Activated CD4-positive, CD25-positive, alpha-beta regulatory T cell treated with anti-CD3 and anti-CD28 coated beads, Interleukin-2, amount 50 U/mL, for 72 hours (primary cell): ENCODE data around the gene FHOD3.

Experiments
- DNase-seq: peaks from one replicate; pipeline ENCODE4 v3.0.0; 2021

The FHOD3 gene

DNA sequence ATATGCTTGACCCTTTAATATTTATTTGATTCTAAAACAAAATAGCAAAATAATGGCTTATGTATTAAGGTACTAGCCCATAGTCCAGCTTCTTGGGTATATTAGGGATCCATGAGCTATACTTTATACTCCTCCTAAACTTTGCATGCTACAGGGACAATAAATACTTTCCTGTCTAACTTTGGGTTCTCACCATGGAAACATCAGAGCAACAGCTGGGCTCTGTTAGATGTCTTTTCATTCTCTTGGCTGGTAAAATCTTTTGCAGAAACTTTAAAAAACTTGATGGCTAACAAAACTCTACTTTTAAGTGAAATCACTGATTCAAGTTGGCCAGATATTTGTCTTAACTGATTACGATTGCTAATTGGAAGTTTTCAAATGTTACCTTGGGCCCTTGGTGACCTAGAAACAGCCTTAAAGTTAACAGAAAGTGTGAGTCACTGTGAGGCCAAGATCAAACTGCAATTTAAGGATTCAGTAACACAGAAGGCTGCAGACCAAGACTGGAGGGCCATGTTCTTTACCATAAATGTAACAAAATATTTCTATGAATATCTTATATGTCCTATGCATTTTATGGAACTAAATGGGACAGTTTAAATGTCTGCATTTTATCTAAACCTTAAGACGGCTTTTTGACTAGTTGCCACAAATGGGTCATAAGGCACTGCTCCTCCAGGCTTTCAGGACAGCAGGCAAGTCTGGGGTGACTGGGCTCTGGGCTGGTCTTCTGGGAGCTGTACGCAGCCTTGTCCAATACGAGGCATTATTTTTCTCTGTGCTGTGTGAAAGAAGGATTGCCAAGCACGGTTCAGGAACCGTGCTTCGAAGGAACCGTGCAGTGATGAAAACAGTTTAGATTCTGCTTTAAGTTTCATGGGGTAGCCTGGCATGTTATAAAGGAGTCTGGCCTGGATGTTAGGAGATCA, 342.8 kb downstream of the FHOD3 start:
- no peak for DNase-seq

DNA sequence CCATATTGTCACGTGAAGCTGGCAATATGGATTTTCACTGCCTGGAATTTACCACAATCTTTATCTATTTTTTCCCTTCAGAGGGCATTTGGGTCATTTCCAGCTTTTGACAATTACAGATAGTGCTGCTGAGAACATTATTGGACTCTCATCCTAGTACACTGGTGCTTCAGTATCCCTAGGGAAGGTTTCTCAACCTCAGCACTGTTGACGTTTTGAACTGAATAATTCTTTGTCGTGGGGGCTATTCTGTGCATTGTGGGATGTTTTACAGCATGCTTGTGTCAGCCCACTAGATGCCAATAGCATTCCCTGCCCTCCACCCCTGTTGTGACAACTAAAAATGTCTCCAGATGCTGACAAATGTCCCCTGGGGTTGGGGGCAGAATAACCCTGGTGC, 345.5 kb downstream of the FHOD3 start:
- DNase-seq: no peak

DNA sequence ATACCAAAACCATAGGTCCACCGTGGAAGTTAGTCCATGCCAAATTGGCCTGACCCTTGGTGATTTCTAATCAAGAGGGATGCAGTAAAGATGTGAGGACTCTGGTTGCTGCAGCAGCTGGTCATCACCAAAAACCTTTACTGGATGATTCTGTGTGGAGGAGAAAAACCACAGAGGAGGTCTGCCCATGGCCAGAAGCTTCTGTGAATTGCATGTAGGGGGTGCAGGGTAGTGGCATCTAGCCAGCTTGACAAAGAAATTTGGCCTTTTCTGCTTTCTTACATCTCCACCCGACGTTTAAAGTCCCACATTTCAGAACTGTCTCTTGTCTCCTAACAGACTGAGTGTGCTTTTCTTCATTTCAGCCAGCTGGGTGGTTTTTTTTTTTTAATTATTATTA, 351.3 kb downstream of the FHOD3 start:
- no peak for DNase-seq

DNA sequence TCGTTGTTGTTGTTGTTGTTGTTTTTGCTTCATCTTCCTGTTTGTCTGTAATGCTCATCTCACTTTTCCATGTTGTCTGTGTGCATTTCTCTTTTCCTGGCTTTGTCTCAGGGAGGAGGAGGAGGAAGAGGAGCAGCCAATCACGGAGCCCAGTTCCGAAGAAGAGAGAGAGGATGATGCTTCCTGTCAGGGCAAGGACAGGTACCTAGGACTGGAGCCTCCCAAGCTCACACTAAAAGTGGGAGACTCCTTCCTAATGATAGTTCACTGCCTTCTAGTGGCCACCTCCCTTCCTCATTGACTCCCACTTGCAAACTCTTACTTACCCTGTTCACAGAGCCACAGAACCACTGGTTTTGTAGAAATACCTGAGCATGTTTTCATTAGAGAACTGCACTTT, 351.7 kb downstream of the FHOD3 start:
- DNase-seq: no peak

DNA sequence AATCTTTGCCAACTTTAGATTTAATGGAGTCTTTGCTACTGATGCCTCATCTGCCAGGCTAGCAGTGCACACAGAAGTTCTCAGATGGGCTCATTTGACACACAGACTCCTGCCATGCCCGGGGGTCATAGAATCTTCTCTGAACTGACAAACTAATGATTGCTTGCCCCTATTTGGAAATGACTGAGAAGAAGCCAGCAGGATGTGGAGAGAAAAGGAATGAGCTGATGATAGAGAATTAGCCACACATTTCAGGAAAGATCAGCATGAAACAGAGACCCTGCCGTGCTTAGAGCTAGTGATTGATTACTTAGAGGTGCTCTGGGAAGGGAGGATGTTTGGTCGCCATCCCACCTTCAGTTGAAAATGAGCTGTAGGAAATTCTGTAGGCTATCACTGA, 352.8 kb downstream of the FHOD3 start:
- no peak for DNase-seq

DNA sequence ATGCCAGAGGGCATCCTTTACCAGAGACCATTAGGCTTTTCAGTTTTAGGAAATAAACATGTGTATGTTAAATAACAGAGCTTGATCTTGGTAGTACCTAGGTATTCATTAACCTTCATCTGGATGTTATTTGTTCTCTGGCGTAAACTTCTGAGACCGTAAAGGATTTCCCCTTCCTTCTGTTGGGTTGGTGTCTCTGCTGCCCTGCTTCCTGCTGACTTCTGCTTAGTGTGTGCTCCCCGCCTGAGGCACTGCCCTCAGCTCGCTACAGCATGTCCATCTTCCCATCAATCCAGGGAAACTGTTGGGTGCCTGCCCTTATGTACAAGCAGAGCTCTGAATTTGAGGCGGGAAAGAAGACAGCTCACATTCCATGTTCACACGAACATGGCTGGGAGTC, 353.4 kb downstream of the FHOD3 start:
- DNase-seq: no peak

DNA sequence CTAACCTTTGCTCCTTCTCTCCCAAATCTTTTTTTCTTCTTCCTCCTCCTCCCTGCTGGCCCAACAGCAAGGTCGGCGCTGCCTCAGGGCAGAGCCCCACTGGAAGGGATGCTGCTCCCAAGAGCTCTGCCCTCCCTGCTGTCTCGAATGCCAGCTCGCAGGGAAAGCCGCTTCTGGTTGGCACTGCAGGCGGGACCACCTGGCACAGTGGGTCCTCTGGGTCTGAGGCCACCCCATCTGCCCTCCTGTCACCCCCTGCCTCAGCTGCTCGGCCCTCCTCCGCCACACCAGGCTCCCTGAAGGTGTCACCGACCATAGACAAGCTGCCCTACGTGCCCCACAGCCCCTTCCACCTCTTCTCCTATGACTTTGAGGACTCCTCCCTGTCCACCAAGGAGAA, 355.0 kb downstream of the FHOD3 start:
- no peak for DNase-seq

DNA sequence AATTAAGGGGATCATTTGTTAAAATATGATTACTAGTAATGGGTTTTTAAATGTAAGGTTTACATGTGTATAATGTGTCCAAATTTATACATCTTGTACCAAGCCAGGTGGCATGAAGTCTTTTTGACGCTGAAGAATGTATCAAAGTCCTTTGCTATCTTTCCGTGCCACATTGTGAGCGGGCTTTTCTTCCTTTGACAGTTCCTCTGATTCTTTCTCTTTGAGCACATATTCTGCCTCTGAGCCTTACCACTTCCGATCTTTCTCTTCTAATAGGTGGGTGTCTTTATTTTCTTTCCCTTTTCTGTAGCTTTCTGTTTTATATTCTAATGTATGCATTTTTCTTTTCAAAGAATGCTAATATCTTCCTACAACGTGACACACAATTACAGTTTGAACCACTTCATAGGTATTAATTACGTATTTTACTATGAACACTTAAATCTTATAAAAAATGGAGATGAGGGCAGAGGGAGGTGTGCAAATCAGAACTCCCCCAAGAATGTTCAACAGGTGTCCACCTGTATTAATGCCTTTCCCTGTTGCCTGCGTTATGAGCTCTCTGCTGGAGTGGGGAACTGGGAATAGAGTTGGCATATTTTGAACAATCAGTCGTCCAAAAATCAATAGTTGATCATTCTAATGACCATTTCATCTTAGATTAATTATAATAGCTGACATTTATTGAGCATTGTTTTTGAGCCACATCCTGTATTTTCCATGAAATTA, 355.8 kb downstream of the FHOD3 start:
- no peak for DNase-seq

DNA sequence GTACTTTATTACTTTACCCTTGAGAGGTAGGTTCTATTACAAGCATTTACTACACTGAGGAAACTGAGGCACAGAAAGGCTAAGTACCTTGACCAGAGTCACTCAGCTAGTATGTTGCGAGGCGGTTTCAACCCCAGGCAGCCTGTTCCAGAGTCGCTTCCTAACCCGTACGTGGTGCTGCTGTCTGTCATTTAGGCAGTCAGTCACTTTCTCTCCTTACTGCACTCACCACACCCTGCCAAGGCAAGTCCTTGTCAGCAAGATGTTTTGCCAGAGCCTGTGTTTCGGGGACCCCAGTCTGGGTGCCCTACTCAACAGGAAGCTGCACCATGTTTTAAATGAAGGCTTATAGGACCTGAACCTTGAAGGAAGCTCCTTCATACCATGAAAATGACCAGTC, 356.4 kb downstream of the FHOD3 start:
- DNase-seq: no peak

DNA sequence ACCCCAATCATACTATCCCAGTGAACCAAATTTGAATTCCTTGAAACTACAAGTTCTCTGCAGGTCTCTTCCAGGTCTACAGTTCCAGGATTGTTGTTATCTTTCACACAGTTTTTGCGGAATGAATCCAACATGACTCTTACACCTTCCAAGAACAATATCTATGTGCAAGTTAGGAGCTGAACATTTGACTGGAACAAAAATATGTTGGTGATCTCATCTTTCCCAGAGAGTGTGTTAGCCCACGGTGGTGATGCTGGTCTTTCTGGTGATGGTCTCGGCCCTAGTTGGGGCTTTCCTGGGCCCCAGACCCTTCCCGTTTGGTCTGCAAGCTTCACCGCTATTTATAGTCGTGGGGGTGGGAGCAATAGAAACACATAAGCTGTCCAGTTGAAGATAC, 357.6 kb downstream of the FHOD3 start:
- no peak for DNase-seq

DNA sequence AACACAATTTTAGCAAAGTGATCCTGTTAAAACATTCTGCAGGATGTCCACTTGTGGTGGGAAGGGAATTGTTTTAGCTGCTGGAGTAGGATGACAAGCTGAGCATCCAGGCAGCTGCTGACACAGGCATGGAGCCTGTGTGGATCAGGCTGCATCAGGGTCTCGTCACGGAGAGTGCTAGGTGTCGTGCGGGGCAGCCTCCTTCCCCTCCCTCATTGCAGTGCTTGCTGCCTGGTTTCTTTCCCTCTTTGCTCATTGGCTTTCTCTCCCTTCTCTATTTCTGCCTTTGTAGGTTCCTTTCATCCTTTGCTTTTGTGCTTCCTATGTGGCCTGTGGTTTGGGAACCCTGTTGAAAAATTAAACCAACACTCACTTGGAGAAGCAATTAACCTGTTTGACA, 358.4 kb downstream of the FHOD3 start:
- DNase-seq: no peak

DNA sequence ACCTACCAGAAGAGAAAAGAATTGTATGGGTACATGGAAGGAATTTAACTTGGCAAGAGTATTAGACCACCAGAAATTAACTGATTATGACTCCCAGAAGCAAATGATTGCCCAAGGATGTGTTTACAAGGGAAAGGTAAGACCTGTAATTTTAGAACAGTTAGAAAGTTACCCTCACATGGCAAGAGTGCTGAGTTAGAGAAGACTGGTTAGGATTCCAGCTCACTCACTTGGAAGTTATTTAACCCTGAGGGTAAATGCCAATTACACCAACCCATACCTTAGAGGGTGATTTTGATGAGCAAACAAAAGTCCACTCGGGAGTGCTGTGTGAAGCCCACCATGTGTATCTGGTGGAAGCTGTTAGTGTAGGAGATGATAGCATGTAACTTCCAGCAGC, 361.1 kb downstream of the FHOD3 start:
- no peak for DNase-seq

DNA sequence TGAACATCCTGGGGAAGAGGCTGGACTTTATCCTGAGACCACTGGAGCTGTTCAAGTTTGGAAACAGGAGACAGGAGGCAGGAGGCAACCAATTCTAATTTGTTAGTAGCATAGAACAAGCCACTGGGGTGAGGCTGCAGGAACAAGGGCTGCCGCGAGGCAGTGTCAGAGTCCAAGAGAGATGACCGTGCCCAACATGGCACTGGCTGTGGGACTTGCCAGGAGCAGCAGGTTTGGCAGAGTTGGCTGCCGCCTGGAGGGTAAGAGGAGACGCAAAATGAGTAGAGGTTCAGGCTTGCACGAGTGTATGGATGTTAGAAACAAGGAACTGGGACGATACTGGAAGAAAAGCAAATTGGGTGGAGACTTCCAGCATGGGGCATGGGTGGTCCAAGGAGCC, 362.8 kb downstream of the FHOD3 start:
- DNase-seq: no peak

DNA sequence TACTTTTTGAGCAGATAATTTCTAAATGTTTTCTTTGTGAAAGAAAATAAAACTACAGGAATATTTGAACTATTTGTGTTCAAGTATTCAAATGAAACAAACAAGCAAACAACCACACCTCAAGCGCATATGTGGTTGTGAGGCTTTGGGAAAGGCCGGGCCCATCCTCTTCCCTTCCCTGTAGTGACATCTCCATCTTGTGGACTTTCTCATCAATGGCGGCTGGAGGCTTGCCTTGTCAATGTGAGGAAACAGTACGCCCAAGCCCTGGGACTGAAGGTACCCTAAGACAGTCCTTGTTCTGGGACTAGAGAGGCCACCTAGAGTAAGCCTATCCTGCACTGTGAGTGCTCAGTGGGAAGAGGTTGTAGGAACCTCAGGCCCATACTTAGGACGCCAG, 364.5 kb downstream of the FHOD3 start:
- DNase-seq: no peak

DNA sequence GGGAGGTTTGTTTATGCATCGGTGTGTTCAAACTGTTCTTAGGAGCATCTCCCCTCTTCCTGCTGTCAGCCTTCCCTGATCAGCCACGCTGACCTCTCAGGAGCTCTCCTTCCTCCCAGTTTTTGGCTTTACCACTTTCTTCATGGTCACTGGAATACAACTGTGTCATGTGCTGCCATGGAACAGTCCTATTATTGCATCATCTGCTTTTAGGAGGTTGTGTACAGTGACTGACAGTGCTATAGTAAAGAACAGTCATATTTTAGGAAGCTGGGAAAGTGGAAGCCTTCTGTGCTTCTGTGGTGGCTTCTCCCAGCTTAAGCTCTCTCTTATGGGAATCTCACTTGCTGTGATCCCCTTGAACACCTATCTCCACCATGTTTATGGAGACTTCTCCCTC, 365.8 kb downstream of the FHOD3 start:
- no peak for DNase-seq

DNA sequence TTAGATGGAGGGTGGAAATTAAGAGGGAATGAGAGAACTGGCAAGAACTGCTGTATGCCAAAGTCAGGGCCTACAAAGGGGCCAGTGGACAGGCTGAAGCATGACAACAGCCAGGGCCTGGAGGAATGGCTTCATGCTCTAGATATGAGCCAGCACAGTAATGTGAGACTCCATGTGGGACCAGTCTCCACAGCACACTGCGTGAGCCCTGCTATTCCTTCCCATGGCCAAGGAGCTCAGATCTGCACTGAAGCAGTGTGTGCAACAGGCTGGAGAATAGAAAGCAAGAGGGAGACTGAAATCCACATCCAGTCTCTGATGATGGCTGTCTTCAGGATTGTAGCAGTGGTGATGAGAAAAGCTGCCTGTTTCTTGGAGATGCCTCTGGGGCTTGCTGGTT, 368.4 kb downstream of the FHOD3 start:
- DNase-seq: no peak

DNA sequence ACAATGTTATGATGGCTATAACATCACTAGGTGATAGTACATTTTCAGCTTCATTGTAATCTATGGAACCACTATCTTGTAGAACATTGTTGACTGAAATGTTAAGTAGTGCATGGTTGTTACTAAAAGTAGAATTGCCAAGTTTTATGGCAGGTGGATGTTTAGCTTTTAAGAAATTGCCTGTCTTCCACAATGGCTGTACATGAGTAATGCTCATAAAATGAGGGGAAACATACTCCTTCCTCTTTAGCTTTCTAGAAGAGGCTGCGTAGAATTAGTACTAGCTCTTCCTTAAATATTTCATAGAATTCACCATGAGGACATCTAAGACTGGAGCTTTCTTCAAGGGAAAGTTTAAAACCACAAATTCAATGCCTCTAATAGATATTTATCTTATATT, 370.3 kb downstream of the FHOD3 start:
- no peak for DNase-seq

DNA sequence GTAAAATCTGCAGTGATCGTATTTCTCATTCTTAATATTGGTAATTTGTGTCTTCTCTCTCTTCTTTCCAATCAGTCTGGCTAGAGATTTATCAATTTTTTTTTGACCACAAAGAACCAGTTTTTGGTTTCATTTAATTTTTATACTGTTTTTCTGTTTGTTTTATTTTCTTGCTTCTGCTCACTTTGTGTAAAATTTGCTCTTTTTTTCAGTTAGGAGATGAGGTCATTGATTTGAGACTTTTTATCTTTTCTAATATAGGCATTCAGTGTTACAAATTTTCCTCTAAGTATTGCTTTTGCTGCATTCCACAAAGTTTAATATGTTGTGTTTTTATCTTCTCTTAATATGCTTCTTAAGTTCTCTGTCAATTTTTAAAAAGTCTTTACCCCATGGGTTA, 370.8 kb downstream of the FHOD3 start:
- no peak for DNase-seq

DNA sequence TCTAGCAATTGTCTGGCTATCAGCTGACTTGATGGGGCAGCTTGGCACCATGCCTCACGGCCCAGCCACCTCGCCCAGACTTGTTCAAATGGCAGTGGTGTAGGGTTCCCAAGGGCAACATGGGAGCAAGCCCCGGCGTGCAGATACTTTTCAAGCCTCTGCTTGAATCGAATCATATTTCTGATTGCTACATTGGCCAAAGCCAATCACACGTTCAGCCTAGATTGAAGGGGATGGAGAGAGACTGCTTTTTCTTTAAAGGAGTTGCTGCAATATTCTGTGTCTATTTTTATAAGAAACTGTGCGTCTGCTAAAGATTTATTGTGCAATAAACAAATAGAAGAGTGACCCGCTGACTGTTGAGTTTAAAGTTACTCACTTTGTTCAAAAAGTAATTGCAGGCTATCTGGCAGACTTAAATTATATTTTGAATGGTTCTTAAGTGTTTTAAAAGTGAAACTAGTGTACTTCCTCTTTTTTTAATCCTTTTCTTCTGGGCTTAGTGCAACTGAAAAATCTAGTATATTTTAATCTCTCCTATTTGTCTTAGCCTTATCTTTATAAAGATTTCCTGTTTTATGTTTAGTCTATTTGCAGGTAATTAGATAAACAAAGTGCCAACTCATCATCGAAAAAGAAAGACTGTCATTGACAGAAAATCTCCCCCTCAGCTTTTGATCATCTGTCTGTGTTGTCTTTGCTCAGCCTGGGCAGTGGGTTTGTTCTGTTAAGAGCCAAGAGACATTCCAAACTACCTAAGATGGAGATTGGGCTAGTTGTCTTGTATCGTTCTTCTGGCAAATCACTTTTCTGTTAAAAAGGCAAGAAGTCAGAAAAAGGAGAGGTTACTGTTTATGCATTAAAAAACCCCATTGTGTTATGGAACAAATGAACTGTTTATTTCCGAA, 375.2 kb downstream of the FHOD3 start:
- no peak for DNase-seq

DNA sequence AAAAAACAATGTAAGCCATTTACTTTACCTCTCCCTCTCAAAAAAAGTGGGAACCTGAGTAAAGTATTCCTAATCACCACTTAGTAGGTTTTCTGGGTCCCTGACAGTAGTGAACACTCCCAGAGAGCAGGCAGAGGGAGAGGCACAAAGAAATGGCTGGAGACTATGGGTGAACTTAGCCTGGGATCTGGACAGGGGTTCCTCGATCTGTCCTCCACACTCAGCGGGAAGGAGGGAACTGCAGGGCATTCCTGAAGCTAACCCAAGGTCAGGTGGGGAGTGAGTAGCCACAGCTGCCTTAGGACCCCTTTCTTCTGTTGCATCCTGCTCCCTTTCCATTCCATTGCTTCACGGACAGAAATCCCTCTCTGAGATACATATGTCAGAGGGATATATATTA, 375.9 kb downstream of the FHOD3 start:
- DNase-seq: no peak

DNA sequence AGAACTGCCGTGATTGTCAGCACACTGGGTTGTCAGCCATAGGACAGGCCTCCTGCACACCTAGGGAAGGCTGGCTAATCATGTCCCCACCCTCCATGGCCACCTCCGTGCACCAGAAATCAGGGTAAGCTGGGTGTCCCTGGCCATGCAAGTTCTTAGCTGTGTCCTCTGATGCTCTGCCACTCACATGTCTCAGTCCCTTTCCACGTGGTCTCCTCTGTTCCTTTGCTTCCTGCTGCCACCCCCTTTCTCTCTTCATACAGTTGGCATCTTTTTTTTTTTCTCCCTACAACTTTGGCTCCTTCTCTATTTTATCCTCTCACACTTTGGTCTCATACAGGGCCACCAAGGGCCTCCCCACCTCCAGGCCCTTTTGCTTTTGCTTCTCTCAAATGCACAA, 377.6 kb downstream of the FHOD3 start:
- no peak for DNase-seq

DNA sequence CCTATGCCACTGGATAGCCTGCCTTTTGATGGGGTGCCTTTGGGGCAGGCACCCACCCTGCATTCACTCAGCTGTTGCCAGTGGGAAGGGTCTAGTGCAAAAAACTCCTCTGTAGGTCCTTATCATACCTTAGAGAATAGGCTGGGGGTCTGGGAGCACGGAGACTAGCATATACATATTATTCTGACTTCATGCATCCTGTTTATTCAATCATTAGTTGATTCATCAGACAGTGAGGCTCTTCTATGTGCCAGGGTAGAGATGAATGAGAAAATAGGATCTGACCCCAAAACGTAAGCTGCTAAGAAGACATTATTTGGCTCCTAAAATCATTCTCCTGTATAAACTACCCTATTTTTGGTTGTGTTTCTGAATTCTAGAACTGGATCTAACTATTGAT, 378.0 kb downstream of the FHOD3 start:
- no peak for DNase-seq

DNA sequence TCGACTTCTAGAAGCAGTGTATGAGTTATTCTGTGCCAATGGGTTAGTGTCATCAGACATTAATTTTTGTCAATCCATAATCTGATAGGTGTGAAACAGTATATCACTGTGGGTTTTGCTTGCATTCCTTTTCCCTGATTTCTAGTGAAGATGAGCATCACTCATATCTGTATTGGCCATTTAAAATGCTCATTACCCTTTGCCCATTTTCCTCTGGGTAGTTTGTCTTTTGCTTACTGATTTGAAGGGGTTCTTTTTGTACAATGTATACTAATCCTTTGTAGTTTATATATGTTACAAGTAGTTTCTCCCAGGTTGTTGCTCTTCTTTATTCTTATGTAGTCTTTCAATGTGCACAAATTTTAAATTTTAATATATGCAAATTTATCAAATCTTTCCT, 379.1 kb downstream of the FHOD3 start:
- no peak for DNase-seq
